Thyroid gland (tissue), 4 donors: Measurements from ENCODE around the gene BCL6B. TPM values are rescaled to one million over a fixed set of nuclear protein-coding genes. Genes with fewer than 3 reads are reported as not detected.

ENCODE experiments used
- DNase-seq, 2 donors: peaks; one replicate each; pipeline ENCODE4 v3.0.0-alpha.2; 2019
- H3K27ac ChIP-seq, 3 donors: fragments of 200-600 bp; sonication (generic); 1 replicate in 2 of 3; 2 replicates in 1 of 3; pipeline ENCODE4 v1.5.1; 2016 to 2019; ENCODE audit warnings: mild to moderate bottlenecking in 1 of 3, moderate library complexity in 1 of 3
- H3K27me3 ChIP-seq: fragments of 200-600 bp; sonication (generic); one replicate; pipeline ENCODE4 v1.5.1; 2019
- H3K36me3 ChIP-seq, 2 donors: fragments of 200-600 bp; sonication (generic); one replicate each; pipeline ENCODE4 v1.5.1; 2016 to 2019
- H3K4me1 ChIP-seq, 2 donors: fragments of 200-600 bp; sonication (generic); one replicate each; pipeline ENCODE4 v1.5.1; 2017 to 2019
- H3K4me3 ChIP-seq, 3 donors: fragments of 200-600 bp; sonication (generic); replicated peaks in 1 of 3; 1 replicate in 2 of 3; 2 replicates in 1 of 3; pipeline ENCODE4 v1.5.1; 2016; ENCODE audit warnings: mild to moderate bottlenecking in 1 of 3
- H3K9me3 ChIP-seq: fragments of 200-600 bp; sonication (generic); one replicate; pipeline ENCODE4 v1.5.1; 2017
- CTCF ChIP-seq, 6 experiments: fragments of 200-600 bp in 3 of 6; fragments of 450-650 bp in 3 of 6; sonication (generic) in 3 of 6; IDR thresholded peaks; one replicate each; pipeline ENCODE4 v1.5.1; 2016 to 2019; ENCODE audit warnings: antibody characterized with exemption in 6 of 6, mild to moderate bottlenecking in 2 of 6, inconsistent platforms in 1 of 6, moderate library complexity in 1 of 6
- POLR2A ChIP-seq, 2 donors: fragments of 450-650 bp; IDR thresholded peaks; one replicate each; pipeline ENCODE4 v1.6.1; 2017; ENCODE audit warnings: antibody characterized with exemption in 2 of 2, mild to moderate bottlenecking in 2 of 2, moderate library complexity in 1 of 2
- WGBS, 2 donors: methylation state at CpG; one replicate each; pipeline ENCODE4 v1.1.5; 2017; 5-methylcytosine and 5-hydroxymethylcytosine counted together
- intact Hi-C: fragments of 100-400 bp; cut with DNase I; formaldehyde crosslinking; loops from one replicate; pipeline ENCODE4 v1.15.1; 2023
- total RNA-seq, 4 donors: library from RNA; depleted of rRNA; stranded (reverse); fragments of >200 nt; gene quantifications; one replicate each; pipeline ENCODE4 v1.2.3, GENCODE V29; 2016

BCL6B gene
- total RNA-seq, 4 donors from 2014 or later: 3.1 to 18.9 (median 7.6) TPM

- Histone ChIP-seq H3K4me1 (peaks cover 17 to 43% of the 10 kb centered on the region in 2 donors), H3K36me3 (no peaks in the 10 kb centered on the region), H3K9me3 (no peaks in the 10 kb centered on the region), H3K4me3 (no peak overlapping the region), H3K27me3 (no peaks in the 10 kb centered on the region), H3K27ac (peak overlapping the region in 1 of 3 donors; percentile 13)
- intact Hi-C loops: no loop called here
- TF ChIP-seq POLR2A (IDR thresholded peaks at IDR 0.05): no peak
- no peak for TF ChIP-seq CTCF (IDR thresholded peaks at IDR 0.05)
- 81 to 88% methylated on average over 18 to 26 of the region's 29 CpGs for WGBS, 2 donors
- DNase-seq: no peak
Observed at GRCh38 chr17:7026471-7027115, 3.7 kb downstream of the BCL6B start.

GRCh38 chr17:7027335-7027734 is 4.5 kb downstream of the BCL6B start:
- Histone ChIP-seq H3K9me3 (no peaks in the 10 kb centered on the region), H3K36me3 (no peaks in the 10 kb centered on the region), H3K27me3 (no peaks in the 10 kb centered on the region), H3K27ac (peak overlapping the region in 2 of 3 donors; percentile 3 to 13), H3K4me3 (no peak overlapping the region), H3K4me1 (peaks cover 11 to 36% of the 10 kb centered on the region in 2 donors)
- intact Hi-C loops: no loop called here
- DNase-seq: no peak
- TF ChIP-seq POLR2A (IDR thresholded peaks at IDR 0.05) (no peak), CTCF (IDR thresholded peaks at IDR 0.05) (no peak)
- WGBS, 2 donors: 65 to 81% methylated on average over 9 to 13 of the region's 13 CpGs

GRCh38 chr17:7029096-7029495 is 6.2 kb downstream of the BCL6B start:
- peak overlapping the region; percentile 27 to 61 (median 30) for H3K27ac ChIP-seq
- TF ChIP-seq CTCF (IDR thresholded peaks at IDR 0.05) (no peak), POLR2A (IDR thresholded peaks at IDR 0.05) (no peak)

GRCh38 chr17:7029659-7030058 is 6.8 kb downstream of the BCL6B start:
- DNase-seq: no peak
- Histone ChIP-seq H3K9me3 (no peaks in the 10 kb centered on the region), H3K4me1 (peaks cover 4 to 23% of the 10 kb centered on the region in 2 donors), H3K4me3 (no peak overlapping the region), H3K27ac (peak overlapping the region in 1 of 3 donors; percentile 61), H3K27me3 (no peaks in the 10 kb centered on the region), H3K36me3 (no peaks in the 10 kb centered on the region)
- intact Hi-C loops: no loop called here
- WGBS, 2 donors: 73 to 78% methylated on average over 8 of the region's 8 CpGs
- TF ChIP-seq CTCF (IDR thresholded peaks at IDR 0.05): no peak
- peak in 1 of 2 donors; percentile 13 for TF ChIP-seq POLR2A (IDR thresholded peaks at IDR 0.05)

More at GRCh38 chr17:7029096-7029495, 6.2 kb downstream of the BCL6B start:
- Histone ChIP-seq H3K4me3 (no peak overlapping the region), H3K4me1 (peaks cover 4 to 26% of the 10 kb centered on the region in 2 donors), H3K9me3 (no peaks in the 10 kb centered on the region), H3K27me3 (no peaks in the 10 kb centered on the region), H3K36me3 (no peaks in the 10 kb centered on the region)
- WGBS, 2 donors: 74 to 79% methylated on average over 3 of the region's 3 CpGs
- DNase-seq: no peak
- intact Hi-C loops: no loop called here

GRCh38 chr17:7034955-7035590 is 12.2 kb downstream of the BCL6B start:
- intact Hi-C loops: no loop called here
- H3K36me3 ChIP-seq: no peaks in the 10 kb centered on the region
- peak overlapping the region; percentile 26 to 65 (median 53) for H3K4me3 ChIP-seq
- DNase-seq: no peak
- no peaks in the 10 kb centered on the region for H3K9me3 ChIP-seq
- H3K27me3 ChIP-seq: no peaks in the 10 kb centered on the region
- peaks cover 29 to 41% of the 10 kb centered on the region in 2 donors for H3K4me1 ChIP-seq
- peak in 1 of 6 experiments; percentile 19 for TF ChIP-seq CTCF (IDR thresholded peaks at IDR 0.05)
- TF ChIP-seq POLR2A (IDR thresholded peaks at IDR 0.05): no peak
- H3K27ac ChIP-seq: peak overlapping the region; percentile 82 to 93 (median 88)
- WGBS, 2 donors: 14 to 17% methylated on average over 7 of the region's 7 CpGs
